ENCODE measurements around the gene SF3B6.

Gene SF3B6

DNA sequence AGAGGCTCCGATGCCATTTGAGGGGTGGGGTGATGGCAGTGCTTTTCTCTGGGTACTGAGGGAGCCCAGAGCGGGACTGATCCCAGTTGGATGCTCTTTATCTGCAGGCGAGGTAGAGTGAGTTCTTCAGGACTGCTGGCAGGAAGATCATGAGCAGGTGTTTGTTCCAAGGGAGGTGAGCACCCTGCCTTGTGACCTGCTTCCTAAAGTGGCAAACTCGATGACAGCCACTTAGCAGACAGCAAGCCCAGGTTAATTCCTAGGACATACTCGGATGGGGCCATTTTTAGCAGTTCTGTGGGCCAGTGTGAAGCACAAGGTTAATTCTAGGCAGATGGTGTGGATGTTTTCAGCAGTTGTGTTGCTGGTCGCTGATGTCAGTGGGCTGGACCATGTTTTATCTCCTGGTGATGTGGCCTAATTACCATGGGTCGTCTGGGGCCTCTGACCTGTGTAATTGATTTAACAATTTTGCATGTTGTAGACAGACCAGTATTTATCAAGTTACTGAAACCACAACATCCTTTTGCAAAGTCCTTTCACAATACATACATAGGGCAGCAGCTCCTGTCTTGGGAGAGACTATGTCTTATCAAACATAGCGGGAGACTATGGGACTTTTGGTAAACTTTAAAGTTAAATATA lies 21.6 kb downstream of the SF3B6 start:
- TF ChIP-seq POLR2AphosphoS5 (IDR thresholded peaks at IDR 0.05; ENCODE audit: low read depth, low read length), result no peak
- no peak for TF ChIP-seq POLR2A (IDR thresholded peaks at IDR 0.05; ENCODE audit: low read depth, low read length)
- TF ChIP-seq TAF1 (IDR thresholded peaks at IDR 0.05; ENCODE audit: low read depth, low read length), result no peak
- no peak for TF ChIP-seq POU2F2 (IDR thresholded peaks at IDR 0.05; ENCODE audit: low read depth, low read length)
- no peak for TF ChIP-seq PAX5 (IDR thresholded peaks at IDR 0.05; ENCODE audit: insufficient read depth, low read length, severe bottlenecking)
- TF ChIP-seq SPI1 (IDR thresholded peaks at IDR 0.05; ENCODE audit: low read depth, low read length), result no peak
- FAIRE-seq (no peak), DNase-seq (ENCODE audit: insufficient read length, low spot score) (no peak)

DNA sequence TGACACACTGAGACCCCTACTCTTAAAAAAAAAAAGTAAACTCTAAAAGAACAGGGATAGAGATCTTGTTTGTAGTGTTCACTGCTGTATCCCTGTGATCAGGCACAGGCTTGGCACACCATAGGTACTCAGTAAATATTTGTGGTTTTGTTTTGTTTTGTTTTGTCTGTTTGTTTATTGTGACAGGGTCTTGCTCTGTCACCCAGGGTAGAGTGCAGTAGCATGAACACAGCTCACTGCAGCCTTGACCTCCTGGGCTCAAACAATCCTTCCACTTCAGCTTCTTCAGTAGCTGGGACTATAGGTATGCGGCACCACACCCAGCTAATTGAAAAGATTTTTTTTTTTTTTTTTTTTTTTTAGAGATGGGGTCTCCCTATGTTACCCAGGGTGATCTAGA lies 23.2 kb downstream of the SF3B6 start:
- no peak for DNase-seq (ENCODE audit: insufficient read length, low spot score)
- TF ChIP-seq POLR2A (IDR thresholded peaks at IDR 0.05; ENCODE audit: low read depth, low read length), result no peak
- TF ChIP-seq PAX5 (IDR thresholded peaks at IDR 0.05; ENCODE audit: insufficient read depth, low read length, severe bottlenecking), result no peak
- TF ChIP-seq SPI1 (IDR thresholded peaks at IDR 0.05; ENCODE audit: low read depth, low read length), result no peak
- no peak for TF ChIP-seq POU2F2 (IDR thresholded peaks at IDR 0.05; ENCODE audit: low read depth, low read length)
- TF ChIP-seq TAF1 (IDR thresholded peaks at IDR 0.05; ENCODE audit: low read depth, low read length), result no peak
- no peak for TF ChIP-seq POLR2AphosphoS5 (IDR thresholded peaks at IDR 0.05; ENCODE audit: low read depth, low read length)
- no peak for FAIRE-seq

GRCh38 chr2:24051833-24052232 lies 24.3 kb downstream of the SF3B6 start:
- FAIRE-seq, result no peak
- no peak for DNase-seq (ENCODE audit: insufficient read length, low spot score)
- TF ChIP-seq SPI1 (IDR thresholded peaks at IDR 0.05; ENCODE audit: low read depth, low read length) (no peak), PAX5 (IDR thresholded peaks at IDR 0.05; ENCODE audit: insufficient read depth, low read length, severe bottlenecking) (no peak), POLR2A (IDR thresholded peaks at IDR 0.05; ENCODE audit: low read depth, low read length) (no peak), POLR2AphosphoS5 (IDR thresholded peaks at IDR 0.05; ENCODE audit: low read depth, low read length) (no peak), TAF1 (IDR thresholded peaks at IDR 0.05; ENCODE audit: low read depth, low read length) (no peak), POU2F2 (IDR thresholded peaks at IDR 0.05; ENCODE audit: low read depth, low read length) (no peak)

- DNase-seq (ENCODE audit: insufficient read length, low spot score), result no peak
- FAIRE-seq, result no peak
- TF ChIP-seq SPI1 (IDR thresholded peaks at IDR 0.05; ENCODE audit: low read depth, low read length), result 0 out of 2 replicates have a peak, but pooled peaks have one; percentile 19
- TF ChIP-seq POLR2AphosphoS5 (IDR thresholded peaks at IDR 0.05; ENCODE audit: low read depth, low read length), result no peak
Observed at GRCh38 chr2:24050041-24050979, 25.8 kb downstream of the SF3B6 start.

DNA sequence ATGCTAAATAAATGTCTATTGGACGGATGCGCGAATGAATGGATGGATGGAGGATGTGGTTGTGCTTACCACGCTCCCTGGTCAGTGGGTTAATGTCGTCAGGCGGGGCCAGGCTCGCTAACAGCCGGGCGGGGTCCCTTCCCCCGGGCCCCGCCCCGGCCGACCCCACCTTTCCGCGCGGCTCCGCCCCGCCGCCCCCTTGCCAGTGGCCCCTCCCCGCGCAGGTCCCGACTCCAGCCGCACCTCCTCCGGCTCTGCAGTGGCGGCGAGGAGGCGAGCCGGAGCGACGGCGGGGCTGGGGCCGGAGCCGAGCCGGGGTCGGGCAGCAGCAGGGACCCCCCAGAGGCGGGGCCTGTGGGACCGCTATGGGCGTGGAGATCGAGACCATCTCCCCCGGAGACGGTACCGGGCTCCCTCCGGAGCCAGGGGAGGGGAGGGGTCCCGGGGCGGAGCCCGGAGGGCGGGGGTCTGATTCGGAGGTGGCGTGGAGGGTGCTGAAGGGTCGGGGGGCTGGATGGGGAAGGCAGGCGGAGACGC lies 26.6 kb downstream of the SF3B6 start, which contains the start of gene FKBP1B:
TSS of gene FKBP1B (plus strand) at position 257 of the 537 bp plus-strand sequence. CDS start at position 366, 109 bp downstream.
- FAIRE-seq (peak; percentile 38), DNase-seq (ENCODE audit: insufficient read length, low spot score) (peak; percentile 47)
- TF ChIP-seq SPI1 (IDR thresholded peaks at IDR 0.05; ENCODE audit: low read depth, low read length) (no peak), POLR2AphosphoS5 (IDR thresholded peaks at IDR 0.05; ENCODE audit: low read depth, low read length) (no peak), POLR2A (IDR thresholded peaks at IDR 0.05; ENCODE audit: low read depth, low read length) (no peak), TAF1 (IDR thresholded peaks at IDR 0.05; ENCODE audit: low read depth, low read length) (no peak), PAX5 (IDR thresholded peaks at IDR 0.05; ENCODE audit: insufficient read depth, low read length, severe bottlenecking) (no peak), POU2F2 (IDR thresholded peaks at IDR 0.05; ENCODE audit: low read depth, low read length) (no peak)

DNA sequence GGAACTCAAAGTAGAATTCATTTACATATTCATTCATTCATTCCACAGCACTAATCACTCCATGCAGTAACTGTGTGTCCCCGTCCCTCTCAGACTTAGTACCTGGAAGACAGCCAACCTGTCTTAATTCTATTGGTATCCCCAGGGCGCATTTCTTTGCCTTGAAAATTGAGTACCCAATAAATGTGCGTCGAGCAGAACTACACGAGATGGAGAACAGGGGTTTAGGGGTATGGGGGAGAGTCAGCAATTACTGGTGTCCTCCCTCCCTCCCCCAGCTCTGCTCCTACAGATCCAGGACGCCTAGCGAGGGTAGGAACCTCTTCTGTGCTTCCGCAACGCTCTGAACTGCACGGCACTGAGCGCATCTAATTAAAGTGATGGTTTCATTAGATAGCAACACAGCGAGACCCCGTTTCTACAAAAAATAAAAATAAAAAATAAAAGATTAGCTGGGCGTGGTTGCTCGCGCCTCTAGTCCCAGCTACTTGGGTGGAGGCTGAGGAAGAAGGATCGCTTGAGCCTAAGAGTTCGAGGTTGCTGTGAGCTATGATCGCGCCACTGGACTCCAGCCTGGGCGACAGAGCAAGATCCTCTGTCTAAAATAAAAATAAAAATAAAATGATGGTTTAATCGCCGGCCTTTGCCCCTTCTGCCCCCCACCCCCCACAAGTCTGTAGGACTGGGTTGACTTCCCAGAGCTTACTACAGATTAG lies 27.2 kb downstream of the SF3B6 start:
- TF ChIP-seq TAF1 (IDR thresholded peaks at IDR 0.05; ENCODE audit: low read depth, low read length) (no peak), PAX5 (IDR thresholded peaks at IDR 0.05; ENCODE audit: insufficient read depth, low read length, severe bottlenecking) (no peak), POU2F2 (IDR thresholded peaks at IDR 0.05; ENCODE audit: low read depth, low read length) (no peak), POLR2A (IDR thresholded peaks at IDR 0.05; ENCODE audit: low read depth, low read length) (no peak), SPI1 (IDR thresholded peaks at IDR 0.05; ENCODE audit: low read depth, low read length) (no peak), POLR2AphosphoS5 (IDR thresholded peaks at IDR 0.05; ENCODE audit: low read depth, low read length) (no peak)
- DNase-seq (ENCODE audit: insufficient read length, low spot score) (no peak), FAIRE-seq (no peak)

GRCh38 chr2:24047703-24048033 lies 28.5 kb downstream of the SF3B6 start:
- DNase-seq (ENCODE audit: insufficient read length, low spot score) (no peak), FAIRE-seq (no peak)
- TF ChIP-seq TAF1 (IDR thresholded peaks at IDR 0.05; ENCODE audit: low read depth, low read length), result no peak
- TF ChIP-seq POU2F2 (IDR thresholded peaks at IDR 0.05; ENCODE audit: low read depth, low read length), result no peak

GRCh38 chr2:24046930-24047702 lies 29.0 kb downstream of the SF3B6 start, which contains the start of gene WDCP:
Gene WDCP, minus strand, starts transcription at chr2:24047391. Its CDS starts 7,897 bp downstream, at chr2:24039494.
- TF ChIP-seq TAF1 (IDR thresholded peaks at IDR 0.05; ENCODE audit: low read depth, low read length) (peak; percentile 85), SPI1 (IDR thresholded peaks at IDR 0.05; ENCODE audit: low read depth, low read length) (no peak), POLR2A (IDR thresholded peaks at IDR 0.05; ENCODE audit: low read depth, low read length) (peak; percentile 88), PAX5 (IDR thresholded peaks at IDR 0.05; ENCODE audit: insufficient read depth, low read length, severe bottlenecking) (no peak), POU2F2 (IDR thresholded peaks at IDR 0.05; ENCODE audit: low read depth, low read length) (peak; percentile 88), POLR2AphosphoS5 (IDR thresholded peaks at IDR 0.05; ENCODE audit: low read depth, low read length) (peak; percentile 87)
- DNase-seq (ENCODE audit: insufficient read length, low spot score), result peak; percentile 73
- FAIRE-seq, result peak; percentile 90

Measured in GM12891 (cell line).